ENCODE results near the gene OR11A1.

GRCh38 chr6:29494131-29494530 lies 37.3 kb upstream of the OR11A1 start:
- TF ChIP-seq CTCF (IDR thresholded peaks at IDR 0.05; ENCODE audit: poor library complexity) (no peak), EZH2 (IDR thresholded peaks at IDR 0.05; ENCODE audit: borderline replicate concordance) (no peak), EZH2phosphoT487 (IDR thresholded peaks at IDR 0.05; ENCODE audit: low read depth, severe bottlenecking, unreplicated experiment) (no peak)

All from hepatocyte (in vitro differentiated cells).